GM18505 (cell line): ENCODE results near the gene SHTN1.

Experiments
- ATAC-seq: cut with Tn5 transposase; IDR thresholded peaks from one replicate; pipeline ENCODE4 v1.9.1; 2021; ENCODE audit not compliant: unreplicated experiment
- POLR2A ChIP-seq: IDR thresholded peaks from 4 replicates; pipeline ENCODE4 v1.6.1; 2011; ENCODE audit warnings: borderline replicate concordance; ENCODE audit not compliant: insufficient read depth, insufficient read length; ENCODE audit errors: extremely low read depth

The SHTN1 gene

GRCh38 chr10:116973946-116974455, 31.0 kb downstream of the SHTN1 start:
- no peak for ATAC-seq
- no peak for TF ChIP-seq POLR2A

- ATAC-seq: no peak
- no peak for TF ChIP-seq POLR2A
Measured at GRCh38 chr10:116973371-116973905, 31.5 kb downstream of the SHTN1 start.

GRCh38 chr10:116972131-116972530, 32.9 kb downstream of the SHTN1 start:
- no peak for ATAC-seq
- TF ChIP-seq POLR2A: no peak

- ATAC-seq: no peak
Measured at GRCh38 chr10:116970050-116970449, 34.9 kb downstream of the SHTN1 start.

GRCh38 chr10:116968331-116968730, 36.7 kb downstream of the SHTN1 start:
- ATAC-seq: no peak
- TF ChIP-seq POLR2A: no peak

More at GRCh38 chr10:116970050-116970449, 34.9 kb downstream of the SHTN1 start:
- TF ChIP-seq POLR2A: no peak

- TF ChIP-seq POLR2A: no peak
- no peak for ATAC-seq
Measured at GRCh38 chr10:116961406-116962251, 43.4 kb downstream of the SHTN1 start.

GRCh38 chr10:116960066-116960776, 44.8 kb downstream of the SHTN1 start:
- no peak for TF ChIP-seq POLR2A
- no peak for ATAC-seq

GRCh38 chr10:116952729-116953128, 52.3 kb downstream of the SHTN1 start:
- TF ChIP-seq POLR2A: no peak
- no peak for ATAC-seq

GRCh38 chr10:116948530-116948870, 56.5 kb downstream of the SHTN1 start:
- no peak for ATAC-seq
- no peak for TF ChIP-seq POLR2A

GRCh38 chr10:116947841-116948529, 57.0 kb downstream of the SHTN1 start:
- ATAC-seq: no peak

GRCh38 chr10:116944911-116945310, 60.1 kb downstream of the SHTN1 start:
- ATAC-seq: no peak
- TF ChIP-seq POLR2A: no peak

More at GRCh38 chr10:116947841-116948529, 57.0 kb downstream of the SHTN1 start:
- TF ChIP-seq POLR2A: no peak

- no peak for ATAC-seq
- TF ChIP-seq POLR2A: no peak
Measured at GRCh38 chr10:116931806-116932205, 73.2 kb downstream of the SHTN1 start.

- TF ChIP-seq POLR2A: no peak
- ATAC-seq: no peak
Measured at GRCh38 chr10:116926426-116926825, 78.6 kb downstream of the SHTN1 start.
